Mucosa of gallbladder (tissue), 1 donor: Measurements from ENCODE around the gene H2AZ2. TPM values are rescaled to one million over a fixed set of nuclear protein-coding genes. Genes with fewer than 3 reads are reported as not detected.
"Not testable (repeated sequence)": the region's sequence is repeated elsewhere in the genome, so short reads cannot be mapped to it uniquely, and the experiment has no call there.

Experiments
- DNase-seq: peaks from one replicate; pipeline ENCODE4 v3.0.0-alpha.2; 2020; ENCODE audit warnings: low spot score
- total RNA-seq: library from RNA; stranded (reverse); gene quantifications from one replicate; pipeline ENCODE4 v1.2.1, GENCODE V29; 2021
- donor health status: DM: no; HTN: no; CAD: no.

H2AZ2 gene
- total RNA-seq, 1 donor from 2014 or later = 157 TPM

GRCh38 chr7:44785218-44785617 is 62.7 kb downstream of the H2AZ2 start:
- not testable (repeated sequence) for DNase-seq

GRCh38 chr7:44784364-44784763 is 63.5 kb downstream of the H2AZ2 start:
- no peak for DNase-seq

GRCh38 chr7:44783407-44783806 is 64.5 kb downstream of the H2AZ2 start:
- DNase-seq = no peak

- DNase-seq = no peak
Observed at GRCh38 chr7:44782460-44782859, 65.4 kb downstream of the H2AZ2 start.

Other genes starting within 250 kb of the H2AZ2 start
- 114 TPM for gene OGDH, start 241.5 kb downstream of the H2AZ2 start, total RNA-seq
- 109 TPM for gene ZMIZ2, start 99.2 kb downstream of the H2AZ2 start, total RNA-seq
- 923 TPM for gene PPIA, start 51.4 kb downstream of the H2AZ2 start, total RNA-seq
- 21.9 TPM for gene PURB, start 37.4 kb upstream of the H2AZ2 start, total RNA-seq
- gene MYO1G, start 130.9 kb upstream of the H2AZ2 start, total RNA-seq = 6.0 TPM
- 36.4 TPM for gene CCM2, start 152.1 kb upstream of the H2AZ2 start, total RNA-seq
- 4.9 TPM for gene NACAD, start 240.9 kb upstream of the H2AZ2 start, total RNA-seq